PC-9 (cell line): ENCODE results near the gene SRGAP3. TPM values are rescaled to one million over a fixed set of nuclear protein-coding genes. Genes with fewer than 3 reads are reported as not detected.

ENCODE experiments used
- BruUV-seq: library from RNA; stranded (reverse); fragments of 400-500 nt; replicated peaks from 2 replicates; lab custom pipeline; 2021; lab: Mats Ljungman, UMichigan
- CTCF ChIA-PET: fragments of 300-600 bp; sonication (Branson Sonifier 250); formaldehyde crosslinking; loops from one replicate; lab custom pipeline; 2022; ENCODE audit warnings: antibody characterized with exemption; lab: Charles Lee
- POLR2A ChIA-PET: fragments of 300-600 bp; sonication (Branson Sonifier 250); formaldehyde crosslinking; loops from one replicate; lab custom pipeline; 2022; ENCODE audit warnings: antibody characterized with exemption; ENCODE audit not compliant: unreplicated experiment; lab: Charles Lee
- DNase-seq, 2 experiments: peaks; one replicate each; pipeline versions ENCODE4 v3.0.0 to v3.0.0-alpha.2; 2015 to 2022; ENCODE audit warnings: mixed read lengths in 1 of 2
- H2AFZ ChIP-seq: fragments of 200-600 bp; sonication (generic); 2 replicates; pipeline ENCODE4 v1.8.1; 2017; ENCODE audit warnings: antibody characterized with exemption
- H3F3A ChIP-seq: fragments of 200-600 bp; sonication (generic); 2 replicates; pipeline ENCODE4 v1.8.1; 2017; ENCODE audit warnings: antibody characterized with exemption, mild to moderate bottlenecking, low read depth; ENCODE audit not compliant: insufficient read depth
- H3K27ac ChIP-seq: fragments of 200-600 bp; sonication (generic); 2 replicates; pipeline ENCODE4 v1.6.1; 2016; ENCODE audit warnings: mixed run types
- H3K27me3 ChIP-seq: fragments of 200-600 bp; sonication (generic); 2 replicates; pipeline ENCODE4 v1.6.1; 2016; ENCODE audit warnings: low read depth, mixed run types; ENCODE audit not compliant: insufficient read depth
- H3K36me3 ChIP-seq: fragments of 200-600 bp; sonication (generic); 2 replicates; pipeline ENCODE4 v1.6.1; 2016; ENCODE audit warnings: low read depth, mixed run types
- H3K4me1 ChIP-seq: fragments of 200-600 bp; sonication (generic); replicated peaks from 2 replicates; pipeline ENCODE4 v1.6.1; 2016; ENCODE audit warnings: mixed run types; ENCODE audit not compliant: insufficient read depth
- H3K4me2 ChIP-seq: fragments of 200-600 bp; sonication (generic); 2 replicates; pipeline ENCODE4 v1.6.1; 2017; ENCODE audit warnings: mixed run types
- H3K4me3 ChIP-seq: fragments of 200-600 bp; sonication (generic); 2 replicates; pipeline ENCODE4 v1.6.1; 2016; ENCODE audit warnings: mixed run types
- H3K79me2 ChIP-seq: fragments of 200-600 bp; sonication (generic); 2 replicates; pipeline ENCODE4 v1.6.1; 2017; ENCODE audit warnings: low read depth, mixed run types
- H3K9me2 ChIP-seq: fragments of 200-600 bp; sonication (generic); 2 replicates; pipeline ENCODE4 v1.8.1; 2017; ENCODE audit warnings: mild to moderate bottlenecking; ENCODE audit not compliant: insufficient read depth
- H3K9me3 ChIP-seq: fragments of 200-600 bp; sonication (generic); 2 replicates; pipeline ENCODE4 v1.8.1; 2016; ENCODE audit warnings: low read depth; ENCODE audit not compliant: insufficient read depth
- H4K20me1 ChIP-seq: fragments of 200-600 bp; sonication (generic); 2 replicates; pipeline ENCODE4 v1.8.1; 2017; ENCODE audit not compliant: insufficient read depth
- CTCF ChIP-seq: fragments of 200-600 bp; sonication (generic); conservative IDR thresholded peaks from 2 replicates; pipeline ENCODE4 v1.6.1; 2017; ENCODE audit warnings: mixed run types, antibody characterized with exemption, mild to moderate bottlenecking, moderate library complexity
- EZH2 ChIP-seq: fragments of 200-600 bp; sonication (generic); IDR thresholded peaks from 2 replicates; pipeline ENCODE4 v1.8.0; 2017; ENCODE audit warnings: antibody characterized with exemption, low read depth
- intact Hi-C: fragments of 100-400 bp; cut with micrococcal nuclease; formaldehyde crosslinking; loops from one replicate; pipeline ENCODE4 v1.10.0; 2022; ENCODE audit not compliant: unreplicated experiment
- total RNA-seq: library from RNA; stranded (reverse); gene quantifications from 2 replicates; pipeline ENCODE4 v1.2.3, GENCODE V29; 2021

The SRGAP3 gene
- total RNA-seq, 1 experiment from 2014 or later, result 17.5 TPM

DNA sequence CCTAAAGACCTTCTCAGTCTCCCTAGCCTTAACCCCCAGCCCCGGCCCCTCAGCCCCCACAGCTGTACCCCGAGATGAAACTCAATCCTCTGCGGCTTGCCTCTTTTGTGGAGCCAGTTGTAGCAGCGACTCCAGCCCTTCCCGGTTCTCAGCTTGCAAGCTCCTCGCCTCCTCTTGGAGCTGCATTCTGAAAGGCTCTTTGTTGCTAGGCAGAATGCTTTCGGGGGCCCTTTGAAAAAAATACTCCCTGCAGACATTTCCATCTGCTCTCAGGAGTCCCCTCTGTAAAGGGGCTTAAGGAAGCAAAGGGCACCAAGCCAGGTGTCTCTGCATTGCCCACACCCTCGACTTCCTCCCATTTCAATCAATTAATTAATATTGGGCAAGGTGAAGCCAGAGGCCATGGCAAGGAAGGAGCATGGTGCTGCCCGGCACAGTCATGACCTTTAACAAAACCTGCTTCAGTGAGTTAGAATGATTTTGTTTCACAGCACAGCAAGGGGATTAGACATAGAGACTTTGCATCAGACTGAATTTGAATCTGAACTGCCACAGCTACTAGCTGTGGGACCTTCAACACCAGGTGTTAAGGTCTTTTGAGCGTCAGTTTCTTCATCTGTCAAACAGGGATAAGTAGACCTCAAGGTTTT lies 65.5 kb downstream of the SRGAP3 start:
- no peaks in the 10 kb centered on the region for H3K36me3 ChIP-seq
- H4K20me1 ChIP-seq, result no peaks in the 10 kb centered on the region
- no TSS peak for BruUV-seq
- CTCF ChIA-PET, result no interaction called here
- no peak overlapping the region for H3K27ac ChIP-seq
- POLR2A ChIA-PET, result no interaction called here
- DNase-seq, result no peak
- H3K4me2 ChIP-seq, result no peak overlapping the region
- no peaks in the 10 kb centered on the region for H3K27me3 ChIP-seq
- no peaks in the 10 kb centered on the region for H3K9me2 ChIP-seq
- H3K79me2 ChIP-seq, result no peaks in the 10 kb centered on the region
- no peaks in the 10 kb centered on the region for H3F3A ChIP-seq
- no peaks in the 10 kb centered on the region for H3K4me1 ChIP-seq
- H2AFZ ChIP-seq, result no peak overlapping the region
- H3K4me3 ChIP-seq, result no peak overlapping the region
- intact Hi-C loops, result no loop called here
- TF ChIP-seq EZH2, result no peak
- no peak for TF ChIP-seq CTCF
- no peaks in the 10 kb centered on the region; the same call in 1 of the 2 replicates for H3K9me3 ChIP-seq

- BruUV-seq, result no TSS peak
- Histone ChIP-seq H3F3A (no peaks in the 10 kb centered on the region), H3K27ac (no peak overlapping the region), H2AFZ (no peak overlapping the region), H3K27me3 (no peaks in the 10 kb centered on the region), H3K9me2 (no peaks in the 10 kb centered on the region), H3K36me3 (no peaks in the 10 kb centered on the region), H3K4me1 (no peaks in the 10 kb centered on the region), H3K9me3 (no peaks in the 10 kb centered on the region; the same call in 1 of the 2 replicates), H4K20me1 (no peaks in the 10 kb centered on the region), H3K79me2 (no peaks in the 10 kb centered on the region), H3K4me2 (no peak overlapping the region), H3K4me3 (no peak overlapping the region)
- ChIA-PET CTCF (no interaction called here), POLR2A (no interaction called here)
- intact Hi-C loops, result no loop called here
- TF ChIP-seq EZH2, result no peak
- TF ChIP-seq CTCF, result no peak
- no peak for DNase-seq
These were observed 66.4 kb downstream of the SRGAP3 start for GRCh38 chr3:9183011-9183410.

DNA sequence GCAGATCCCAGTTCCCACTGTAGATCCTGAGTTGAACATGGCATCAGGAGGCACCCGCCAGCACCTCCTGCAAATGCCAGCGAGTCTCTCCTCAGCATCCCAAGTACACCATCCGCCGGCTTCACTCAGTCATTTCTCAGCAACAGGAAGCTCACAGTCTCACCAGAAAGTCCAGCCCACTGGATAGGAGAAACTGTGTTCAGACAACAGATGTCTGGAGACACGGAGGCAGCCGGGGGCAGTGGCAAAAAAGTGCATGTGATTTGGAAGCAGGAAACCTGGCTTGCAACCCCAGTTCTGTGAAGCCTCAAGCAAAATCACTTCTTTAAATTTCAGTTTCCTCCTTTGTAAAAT lies 68.7 kb downstream of the SRGAP3 start:
- no peaks in the 10 kb centered on the region for H3K9me2 ChIP-seq
- no peaks in the 10 kb centered on the region for H3K27me3 ChIP-seq
- ChIA-PET CTCF (no interaction called here), POLR2A (no interaction called here)
- no peaks in the 10 kb centered on the region for H4K20me1 ChIP-seq
- H3K9me3 ChIP-seq, result no peaks in the 10 kb centered on the region; the same call in 1 of the 2 replicates
- DNase-seq, result no peak
- no peaks in the 10 kb centered on the region for H3K36me3 ChIP-seq
- no peaks in the 10 kb centered on the region for H3K79me2 ChIP-seq
- no peak overlapping the region for H2AFZ ChIP-seq
- no peaks in the 10 kb centered on the region for H3F3A ChIP-seq
- H3K4me3 ChIP-seq, result no peak overlapping the region
- no peaks in the 10 kb centered on the region for H3K4me1 ChIP-seq
- no TSS peak for BruUV-seq
- H3K27ac ChIP-seq, result no peak overlapping the region
- no peak overlapping the region for H3K4me2 ChIP-seq
- intact Hi-C loops, result no loop called here
- TF ChIP-seq CTCF, result no peak
- no peak for TF ChIP-seq EZH2
